Osteocyte (in vitro differentiated cells): ENCODE measurements around the gene CLPX. TPM values are rescaled to one million over a fixed set of nuclear protein-coding genes. Genes with fewer than 3 reads are reported as not detected.
A peak's percentile ranks its signal among the peaks of the same experiment; 100 is the strongest.

ENCODE experiments used
- DNase-seq: peaks from one replicate; pipeline ENCODE4 v3.0.0; 2021; ENCODE audit warnings: mixed read lengths; ENCODE audit not compliant: unreplicated experiment; ENCODE audit errors: extremely low spot score
- H3K27ac Mint-ChIP-seq: one replicate; pipeline ENCODE4 v1.8.0; 2021; ENCODE audit warnings: mild to moderate bottlenecking, mixed read lengths; ENCODE audit not compliant: unreplicated experiment
- H3K27me3 Mint-ChIP-seq: one replicate; pipeline ENCODE4 v1.8.0; 2021; ENCODE audit warnings: mixed read lengths; ENCODE audit not compliant: unreplicated experiment
- H3K36me3 Mint-ChIP-seq: one replicate; pipeline ENCODE4 v1.8.0; 2021; ENCODE audit warnings: mixed read lengths; ENCODE audit not compliant: unreplicated experiment
- H3K4me1 Mint-ChIP-seq: one replicate; pipeline ENCODE4 v1.8.0; 2021; ENCODE audit warnings: mixed read lengths; ENCODE audit not compliant: unreplicated experiment
- H3K4me3 Mint-ChIP-seq: one replicate; pipeline ENCODE4 v1.8.0; 2021; ENCODE audit warnings: mild to moderate bottlenecking, moderate library complexity, mixed read lengths; ENCODE audit not compliant: unreplicated experiment
- H3K9me3 Mint-ChIP-seq: one replicate; pipeline ENCODE4 v1.8.0; 2021; ENCODE audit warnings: mixed read lengths; ENCODE audit not compliant: unreplicated experiment
- total RNA-seq: library from RNA; stranded (reverse); gene quantifications from 2 replicates; pipeline ENCODE4 v1.2.1, GENCODE V29; 2021
- TF ChIP-seq, protein P1 (sequence below): fragments of 200-600 bp; sonication (generic); IDR thresholded peaks from 2 replicates; pipeline ENCODE4 v1.5.0; 2021; ENCODE audit warnings: antibody characterized with exemption, mild to moderate bottlenecking, moderate library complexity

Gene CLPX
- total RNA-seq, 1 donor from 2014 or later, result 62.8 TPM

DNA sequence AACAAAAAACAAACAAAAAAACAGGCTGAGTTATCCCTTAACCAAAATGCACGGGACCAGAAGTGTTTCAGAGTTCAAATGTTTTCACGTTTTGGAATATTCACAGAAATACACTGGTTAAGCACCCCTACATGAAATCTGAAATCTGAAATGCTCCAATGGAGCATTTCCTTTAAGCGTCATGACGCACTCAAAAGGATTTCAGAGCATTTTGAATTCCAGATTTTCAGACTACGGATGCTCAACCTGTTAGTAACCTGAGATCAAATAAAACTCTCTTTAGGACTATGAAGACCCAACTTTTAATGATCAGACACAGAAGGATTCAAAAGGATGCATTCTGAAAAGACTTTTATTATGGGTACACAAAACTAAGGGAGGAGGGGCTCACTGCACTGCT lies 9.6 kb downstream of the CLPX start:
- no peak for DNase-seq
- Mint-ChIP-seq H3K27me3 (no peaks in the 10 kb centered on the region), H3K4me1 (peaks cover 27% of the 10 kb centered on the region), H3K9me3 (no peaks in the 10 kb centered on the region), H3K27ac (peak overlapping the region; percentile 71), H3K4me3 (no peak overlapping the region), H3K36me3 (peaks cover 30% of the 10 kb centered on the region)
- TF ChIP-seq, protein P1, sequence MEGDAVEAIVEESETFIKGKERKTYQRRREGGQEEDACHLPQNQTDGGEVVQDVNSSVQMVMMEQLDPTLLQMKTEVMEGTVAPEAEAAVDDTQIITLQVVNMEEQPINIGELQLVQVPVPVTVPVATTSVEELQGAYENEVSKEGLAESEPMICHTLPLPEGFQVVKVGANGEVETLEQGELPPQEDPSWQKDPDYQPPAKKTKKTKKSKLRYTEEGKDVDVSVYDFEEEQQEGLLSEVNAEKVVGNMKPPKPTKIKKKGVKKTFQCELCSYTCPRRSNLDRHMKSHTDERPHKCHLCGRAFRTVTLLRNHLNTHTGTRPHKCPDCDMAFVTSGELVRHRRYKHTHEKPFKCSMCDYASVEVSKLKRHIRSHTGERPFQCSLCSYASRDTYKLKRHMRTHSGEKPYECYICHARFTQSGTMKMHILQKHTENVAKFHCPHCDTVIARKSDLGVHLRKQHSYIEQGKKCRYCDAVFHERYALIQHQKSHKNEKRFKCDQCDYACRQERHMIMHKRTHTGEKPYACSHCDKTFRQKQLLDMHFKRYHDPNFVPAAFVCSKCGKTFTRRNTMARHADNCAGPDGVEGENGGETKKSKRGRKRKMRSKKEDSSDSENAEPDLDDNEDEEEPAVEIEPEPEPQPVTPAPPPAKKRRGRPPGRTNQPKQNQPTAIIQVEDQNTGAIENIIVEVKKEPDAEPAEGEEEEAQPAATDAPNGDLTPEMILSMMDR, result no peak

DNA sequence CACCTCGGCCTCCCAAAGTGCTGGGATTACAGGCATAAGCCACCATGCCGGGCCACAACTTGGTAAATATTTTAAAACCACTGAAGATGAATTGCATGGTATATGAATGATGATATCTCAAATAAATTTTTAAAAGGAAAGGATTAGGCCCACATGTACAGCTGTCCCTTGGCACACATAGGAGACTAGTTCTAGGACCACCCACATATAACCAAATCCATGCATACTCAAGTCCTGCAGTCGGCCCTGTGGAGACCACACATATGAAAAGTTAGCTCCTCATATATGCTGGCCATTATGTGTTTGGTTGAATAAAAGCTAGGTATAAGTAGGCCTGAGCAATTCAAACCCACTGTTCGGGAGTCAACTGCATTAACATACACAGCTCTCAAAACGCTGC lies 10.6 kb downstream of the CLPX start:
- Mint-ChIP-seq H3K4me1 (peaks cover 21% of the 10 kb centered on the region), H3K9me3 (no peaks in the 10 kb centered on the region), H3K27ac (no peak overlapping the region), H3K4me3 (no peak overlapping the region), H3K27me3 (no peaks in the 10 kb centered on the region), H3K36me3 (peaks cover 30% of the 10 kb centered on the region)
- no peak for DNase-seq
- TF ChIP-seq, protein P1, result no peak

DNA sequence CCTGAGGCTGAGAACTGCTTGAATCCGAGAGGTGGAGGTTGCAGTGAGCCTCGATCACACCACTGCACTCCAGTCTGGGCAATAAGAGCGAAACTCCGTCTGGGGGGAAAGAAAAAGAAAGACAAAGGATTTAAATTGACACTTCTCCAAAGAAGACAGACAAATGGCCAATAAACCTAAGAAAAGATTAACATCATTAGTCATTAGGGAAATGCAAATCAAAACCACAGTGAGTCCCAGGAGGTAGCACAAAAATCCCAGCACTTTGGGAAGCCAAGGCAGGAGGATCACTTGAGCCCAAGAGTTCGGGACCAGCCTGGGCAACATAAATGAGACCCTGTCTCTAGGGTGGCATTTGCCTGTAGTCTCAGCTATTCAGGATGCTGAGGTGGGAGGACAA lies 12.6 kb downstream of the CLPX start:
- Mint-ChIP-seq H3K27me3 (no peaks in the 10 kb centered on the region), H3K4me3 (no peak overlapping the region), H3K9me3 (no peaks in the 10 kb centered on the region), H3K27ac (no peak overlapping the region), H3K4me1 (peaks cover 21% of the 10 kb centered on the region), H3K36me3 (peaks cover 27% of the 10 kb centered on the region)
- DNase-seq, result no peak
- TF ChIP-seq, protein P1, result no peak

DNA sequence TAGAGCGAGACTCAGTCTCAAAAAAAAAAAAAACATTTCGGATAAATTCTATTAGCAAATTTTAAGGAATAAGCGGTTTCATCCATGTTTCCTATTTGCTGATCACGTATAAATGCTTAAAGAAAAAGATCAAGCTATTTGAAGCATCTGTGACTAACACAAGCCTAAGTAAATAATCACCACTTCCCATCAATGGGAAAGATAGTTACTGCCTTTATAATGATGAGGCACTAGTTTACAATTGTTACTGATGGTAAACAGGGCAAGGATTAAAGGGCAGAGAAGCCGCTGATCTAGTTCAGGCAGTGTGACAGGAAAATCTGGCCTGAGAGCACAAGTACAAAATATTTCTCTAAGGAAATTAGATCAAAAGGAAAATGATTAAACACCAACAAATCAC lies 13.7 kb downstream of the CLPX start:
- Mint-ChIP-seq H3K27ac (no peak overlapping the region), H3K27me3 (no peaks in the 10 kb centered on the region), H3K4me3 (no peak overlapping the region), H3K4me1 (peaks cover 15% of the 10 kb centered on the region), H3K36me3 (peaks cover 28% of the 10 kb centered on the region), H3K9me3 (no peaks in the 10 kb centered on the region)
- TF ChIP-seq, protein P1, result no peak
- DNase-seq, result no peak

DNA sequence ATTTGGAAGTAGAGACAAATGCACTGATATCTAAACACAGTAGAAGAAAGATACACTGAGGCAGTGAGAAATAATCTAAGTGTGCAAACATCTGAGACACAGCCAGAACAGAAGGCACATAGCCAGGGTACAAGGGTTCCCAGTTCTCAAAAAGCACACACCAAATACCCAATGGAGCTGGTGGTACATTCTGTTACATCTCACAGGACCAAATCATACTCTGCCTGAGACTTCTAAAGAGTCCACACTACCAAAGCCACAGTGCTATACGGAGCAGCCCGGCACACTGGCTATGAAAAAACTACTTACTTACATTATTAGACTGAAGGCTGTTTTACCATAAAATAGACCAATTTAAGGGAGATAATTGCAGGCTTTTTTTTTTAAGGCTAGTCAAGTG lies 19.3 kb downstream of the CLPX start:
- H3K36me3 Mint-ChIP-seq, result peaks cover 17% of the 10 kb centered on the region
- no peak overlapping the region for H3K27ac Mint-ChIP-seq
- DNase-seq, result no peak
- TF ChIP-seq, protein P1, result no peak
- H3K9me3 Mint-ChIP-seq, result no peaks in the 10 kb centered on the region
- H3K4me3 Mint-ChIP-seq, result no peak overlapping the region
- no peaks in the 10 kb centered on the region for H3K27me3 Mint-ChIP-seq
- no peaks in the 10 kb centered on the region for H3K4me1 Mint-ChIP-seq
